WTC11 (cell line): ENCODE results near the gene CCDC154. TPM values are rescaled to one million over a fixed set of nuclear protein-coding genes. Genes with fewer than 3 reads are reported as not detected.

Experiments used
- ATAC-seq: fragments of 200-7000 bp; cut with Tn5 transposase; 2 replicates; pipeline ENCODE4 v1.10.0; 2021; ENCODE audit warnings: mild to moderate bottlenecking, moderate library complexity
- CTCF ChIA-PET: fragments of 300-600 bp; sonication (Branson Sonifier 250); formaldehyde crosslinking; loops from one replicate; lab custom pipeline; 2021; ENCODE audit warnings: antibody characterized with exemption; lab: Charles Lee
- POLR2A ChIA-PET: fragments of 350-600 bp; sonication (Branson Sonifier 250); formaldehyde crosslinking; loops from one replicate; lab custom pipeline; 2021; ENCODE audit warnings: antibody characterized with exemption; lab: Charles Lee
- DNase-seq: peaks from one replicate; pipeline ENCODE4 v3.0.0; 2021; ENCODE audit warnings: low spot score
- H3K27ac Mint-ChIP-seq: 2 replicates; pipeline ENCODE4 v1.8.0; 2021; ENCODE audit warnings: mixed read lengths
- H3K27me3 Mint-ChIP-seq: 2 replicates; pipeline ENCODE4 v1.8.0; 2021; ENCODE audit warnings: low read depth, mild to moderate bottlenecking, moderate library complexity, mixed read lengths
- H3K36me3 Mint-ChIP-seq: 2 replicates; pipeline ENCODE4 v1.8.0; 2021; ENCODE audit warnings: mixed read lengths
- H3K4me1 Mint-ChIP-seq: 2 replicates; pipeline ENCODE4 v1.8.0; 2022; ENCODE audit warnings: mixed read lengths
- H3K4me3 Mint-ChIP-seq: 2 replicates; pipeline ENCODE4 v1.8.0; 2021; ENCODE audit warnings: mild to moderate bottlenecking, moderate library complexity, mixed read lengths
- H3K9me3 Mint-ChIP-seq: 2 replicates; pipeline ENCODE4 v1.8.0; 2021; ENCODE audit warnings: mixed read lengths
- ATF1 ChIP-seq: sonication (generic); formaldehyde crosslinking; IDR thresholded peaks from 2 replicates; pipeline ENCODE4 v1.8.1; 2023; ENCODE audit warnings: mild to moderate bottlenecking, moderate library complexity, missing genetic modification reagents
- ATF2 ChIP-seq: sonication (generic); formaldehyde crosslinking; IDR thresholded peaks from 2 replicates; pipeline ENCODE4 v1.8.1; 2022; ENCODE audit warnings: low read depth, missing genetic modification reagents, borderline replicate concordance
- CREM ChIP-seq: sonication (generic); formaldehyde crosslinking; IDR thresholded peaks from 2 replicates; pipeline ENCODE4 v1.8.1; 2022; ENCODE audit warnings: mild to moderate bottlenecking, missing genetic modification reagents, moderate library complexity
- ELF4 ChIP-seq: sonication (generic); formaldehyde crosslinking; IDR thresholded peaks from 2 replicates; pipeline ENCODE4 v1.8.1; 2022; ENCODE audit warnings: low read depth, mild to moderate bottlenecking, moderate library complexity, missing genetic modification reagents
- ERG ChIP-seq: fragments of 250-450 bp; sonication (Bioruptor Pico); IDR thresholded peaks from 2 replicates; pipeline ENCODE4 v1.8.0; 2021; ENCODE audit warnings: mild to moderate bottlenecking
- FOXK1 ChIP-seq: sonication (generic); formaldehyde crosslinking; IDR thresholded peaks from 2 replicates; pipeline ENCODE4 v1.8.0; 2022; ENCODE audit warnings: mild to moderate bottlenecking, moderate library complexity, missing genetic modification reagents
- GTF2I ChIP-seq: fragments of 250-450 bp; sonication (Bioruptor Pico); conservative IDR thresholded peaks from 2 replicates; pipeline ENCODE4 v1.4.0; 2021; ENCODE audit warnings: mild to moderate bottlenecking
- JUN ChIP-seq: sonication (generic); formaldehyde crosslinking; IDR thresholded peaks from 2 replicates; pipeline ENCODE4 v1.8.0; 2023; ENCODE audit warnings: mild to moderate bottlenecking, missing genetic modification reagents
- KAT7 ChIP-seq: sonication (generic); formaldehyde crosslinking; IDR thresholded peaks from 2 replicates; pipeline ENCODE4 v1.8.1; 2023; ENCODE audit warnings: missing genetic modification reagents, mild to moderate bottlenecking, borderline replicate concordance
- MLX ChIP-seq: sonication (generic); formaldehyde crosslinking; IDR thresholded peaks from 2 replicates; pipeline ENCODE4 v1.8.1; 2023; ENCODE audit warnings: mild to moderate bottlenecking, missing genetic modification reagents, moderate library complexity
- NFE2L1 ChIP-seq: sonication (generic); formaldehyde crosslinking; IDR thresholded peaks from 2 replicates; pipeline ENCODE4 v1.8.1; 2023; ENCODE audit warnings: missing genetic modification reagents
- NR2C2 ChIP-seq: sonication (generic); formaldehyde crosslinking; IDR thresholded peaks from 2 replicates; pipeline ENCODE4 v1.8.0; 2022; ENCODE audit warnings: mild to moderate bottlenecking, missing genetic modification reagents
- PRRX2 ChIP-seq: fragments of 250-450 bp; sonication (Bioruptor Pico); IDR thresholded peaks from 2 replicates; pipeline ENCODE4 v1.8.0; 2021; ENCODE audit warnings: mild to moderate bottlenecking
- RELA ChIP-seq: sonication (generic); formaldehyde crosslinking; IDR thresholded peaks from 2 replicates; pipeline ENCODE4 v1.8.1; 2022; ENCODE audit warnings: missing genetic modification reagents, mild to moderate bottlenecking, borderline replicate concordance
- SMAD3 ChIP-seq: sonication (generic); formaldehyde crosslinking; IDR thresholded peaks from 2 replicates; pipeline ENCODE4 v1.8.0; 2022; ENCODE audit warnings: missing genetic modification reagents, mild to moderate bottlenecking, borderline replicate concordance
- USF2 ChIP-seq: sonication (generic); formaldehyde crosslinking; IDR thresholded peaks from 2 replicates; pipeline ENCODE4 v1.8.1; 2023; ENCODE audit warnings: mild to moderate bottlenecking, missing genetic modification reagents, moderate library complexity
- ZNF121 ChIP-seq: sonication (generic); formaldehyde crosslinking; IDR thresholded peaks from 2 replicates; pipeline ENCODE4 v1.8.0; 2023; ENCODE audit warnings: missing genetic modification reagents
- ZNF396 ChIP-seq: fragments of 250-450 bp; sonication (Bioruptor Pico); IDR thresholded peaks from 2 replicates; pipeline ENCODE4 v1.8.0; 2021; ENCODE audit warnings: mild to moderate bottlenecking, moderate library complexity, borderline replicate concordance
- total RNA-seq: library from RNA; stranded (reverse); gene quantifications from 3 replicates; pipeline ENCODE4 v1.2.3, GENCODE V29; 2021
- TF ChIP-seq, protein P1 (sequence below): fragments of 250-450 bp; sonication (Bioruptor Pico); IDR thresholded peaks from 2 replicates; pipeline ENCODE4 v1.9.0; 2021; ENCODE audit warnings: mild to moderate bottlenecking
- TF ChIP-seq, protein P2 (sequence below): fragments of 250-450 bp; sonication (Bioruptor Pico); IDR thresholded peaks from 2 replicates; pipeline ENCODE4 v2.1.2; 2022; ENCODE audit warnings: mild to moderate bottlenecking, moderate library complexity
- TF ChIP-seq, protein P3 (sequence below): sonication (generic); formaldehyde crosslinking; IDR thresholded peaks from 2 replicates; pipeline ENCODE4 v1.8.0; 2023; ENCODE audit warnings: mild to moderate bottlenecking, missing genetic modification reagents
- TF ChIP-seq, protein P4 (sequence below): sonication (generic); formaldehyde crosslinking; IDR thresholded peaks from 2 replicates; pipeline ENCODE4 v1.8.1; 2022; ENCODE audit warnings: low read depth, mild to moderate bottlenecking, moderate library complexity, missing genetic modification reagents, borderline replicate concordance

The CCDC154 gene
- total RNA-seq, 1 experiment from 2014 or later = 0.46 TPM

- no peak for TF ChIP-seq KAT7 (CRISPR knock-in tag)
- TF ChIP-seq, all 79 proteins: peak for 0
Measured at GRCh38 chr16:1403733-1404132, 40.6 kb downstream of the CCDC154 start (continued).

DNA sequence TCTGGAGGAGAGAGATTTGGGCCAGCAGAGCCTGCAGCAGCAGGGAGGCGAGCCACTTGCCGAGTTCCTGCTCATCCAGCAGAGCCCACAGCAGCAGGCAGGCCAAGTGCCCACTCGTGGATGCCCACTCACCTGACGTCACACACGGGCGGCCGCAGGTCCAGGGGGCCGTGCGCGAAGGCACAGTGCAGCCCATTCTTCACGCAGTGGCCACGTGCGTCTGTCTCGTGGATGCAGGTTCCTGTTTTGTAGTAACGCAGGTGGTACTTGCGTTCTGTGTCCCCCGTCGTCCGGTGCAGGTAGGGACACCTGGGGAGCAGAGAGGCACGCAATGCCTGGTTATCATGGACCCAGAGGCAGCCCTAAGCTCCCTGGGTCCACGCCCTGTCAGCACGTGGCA lies 41.3 kb downstream of the CCDC154 start:
- ChIA-PET POLR2A (no interaction called here), CTCF (no interaction called here)
- H3K27ac Mint-ChIP-seq = no peak overlapping the region; the same call in 1 of the 2 replicates
- DNase-seq (no peak), ATAC-seq (no peak)
- H3K27me3 Mint-ChIP-seq = no peaks in the 10 kb centered on the region
- peaks cover 11% of the 10 kb centered on the region; the same call in 1 of the 2 replicates for H3K36me3 Mint-ChIP-seq
- H3K4me3 Mint-ChIP-seq = no peak overlapping the region
- TF ChIP-seq, protein P1, sequence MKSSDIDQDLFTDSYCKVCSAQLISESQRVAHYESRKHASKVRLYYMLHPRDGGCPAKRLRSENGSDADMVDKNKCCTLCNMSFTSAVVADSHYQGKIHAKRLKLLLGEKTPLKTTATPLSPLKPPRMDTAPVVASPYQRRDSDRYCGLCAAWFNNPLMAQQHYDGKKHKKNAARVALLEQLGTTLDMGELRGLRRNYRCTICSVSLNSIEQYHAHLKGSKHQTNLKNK (CRISPR knock-in tag) = no peak
- TF ChIP-seq, protein P2, sequence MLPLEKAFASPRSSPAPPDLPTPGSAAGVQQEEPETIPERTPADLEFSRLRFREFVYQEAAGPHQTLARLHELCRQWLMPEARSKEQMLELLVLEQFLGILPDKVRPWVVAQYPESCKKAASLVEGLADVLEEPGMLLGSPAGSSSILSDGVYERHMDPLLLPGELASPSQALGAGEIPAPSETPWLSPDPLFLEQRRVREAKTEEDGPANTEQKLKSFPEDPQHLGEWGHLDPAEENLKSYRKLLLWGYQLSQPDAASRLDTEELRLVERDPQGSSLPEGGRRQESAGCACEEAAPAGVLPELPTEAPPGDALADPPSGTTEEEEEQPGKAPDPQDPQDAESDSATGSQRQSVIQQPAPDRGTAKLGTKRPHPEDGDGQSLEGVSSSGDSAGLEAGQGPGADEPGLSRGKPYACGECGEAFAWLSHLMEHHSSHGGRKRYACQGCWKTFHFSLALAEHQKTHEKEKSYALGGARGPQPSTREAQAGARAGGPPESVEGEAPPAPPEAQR = no peak
- TF ChIP-seq SMAD3 = no peak
- TF ChIP-seq ZNF396 (CRISPR knock-in tag) = no peak
- no peak for TF ChIP-seq USF2 (CRISPR knock-in tag)
- TF ChIP-seq ELF4 (CRISPR knock-in tag) = no peak
- TF ChIP-seq MLX (CRISPR knock-in tag) = no peak
- no peak for TF ChIP-seq KAT7 (CRISPR knock-in tag)
- TF ChIP-seq NFE2L1 (CRISPR knock-in tag) = no peak
- TF ChIP-seq, protein P3, sequence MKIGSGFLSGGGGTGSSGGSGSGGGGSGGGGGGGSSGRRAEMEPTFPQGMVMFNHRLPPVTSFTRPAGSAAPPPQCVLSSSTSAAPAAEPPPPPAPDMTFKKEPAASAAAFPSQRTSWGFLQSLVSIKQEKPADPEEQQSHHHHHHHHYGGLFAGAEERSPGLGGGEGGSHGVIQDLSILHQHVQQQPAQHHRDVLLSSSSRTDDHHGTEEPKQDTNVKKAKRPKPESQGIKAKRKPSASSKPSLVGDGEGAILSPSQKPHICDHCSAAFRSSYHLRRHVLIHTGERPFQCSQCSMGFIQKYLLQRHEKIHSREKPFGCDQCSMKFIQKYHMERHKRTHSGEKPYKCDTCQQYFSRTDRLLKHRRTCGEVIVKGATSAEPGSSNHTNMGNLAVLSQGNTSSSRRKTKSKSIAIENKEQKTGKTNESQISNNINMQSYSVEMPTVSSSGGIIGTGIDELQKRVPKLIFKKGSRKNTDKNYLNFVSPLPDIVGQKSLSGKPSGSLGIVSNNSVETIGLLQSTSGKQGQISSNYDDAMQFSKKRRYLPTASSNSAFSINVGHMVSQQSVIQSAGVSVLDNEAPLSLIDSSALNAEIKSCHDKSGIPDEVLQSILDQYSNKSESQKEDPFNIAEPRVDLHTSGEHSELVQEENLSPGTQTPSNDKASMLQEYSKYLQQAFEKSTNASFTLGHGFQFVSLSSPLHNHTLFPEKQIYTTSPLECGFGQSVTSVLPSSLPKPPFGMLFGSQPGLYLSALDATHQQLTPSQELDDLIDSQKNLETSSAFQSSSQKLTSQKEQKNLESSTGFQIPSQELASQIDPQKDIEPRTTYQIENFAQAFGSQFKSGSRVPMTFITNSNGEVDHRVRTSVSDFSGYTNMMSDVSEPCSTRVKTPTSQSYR (CRISPR knock-in tag) = no peak
- TF ChIP-seq JUN (CRISPR knock-in tag) = no peak
- no peak for TF ChIP-seq GTF2I (CRISPR knock-in tag)
- TF ChIP-seq, protein P4, sequence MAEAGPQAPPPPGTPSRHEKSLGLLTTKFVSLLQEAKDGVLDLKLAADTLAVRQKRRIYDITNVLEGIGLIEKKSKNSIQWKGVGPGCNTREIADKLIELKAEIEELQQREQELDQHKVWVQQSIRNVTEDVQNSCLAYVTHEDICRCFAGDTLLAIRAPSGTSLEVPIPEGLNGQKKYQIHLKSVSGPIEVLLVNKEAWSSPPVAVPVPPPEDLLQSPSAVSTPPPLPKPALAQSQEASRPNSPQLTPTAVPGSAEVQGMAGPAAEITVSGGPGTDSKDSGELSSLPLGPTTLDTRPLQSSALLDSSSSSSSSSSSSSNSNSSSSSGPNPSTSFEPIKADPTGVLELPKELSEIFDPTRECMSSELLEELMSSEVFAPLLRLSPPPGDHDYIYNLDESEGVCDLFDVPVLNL (CRISPR knock-in tag) = no peak
- no peaks in the 10 kb centered on the region for H3K9me3 Mint-ChIP-seq
- H3K4me1 Mint-ChIP-seq = no peaks in the 10 kb centered on the region

- ChIA-PET CTCF (no interaction called here), POLR2A (no interaction called here)
- H3K27me3 Mint-ChIP-seq = no peaks in the 10 kb centered on the region
- H3K36me3 Mint-ChIP-seq = peaks cover 11% of the 10 kb centered on the region; the same call in 1 of the 2 replicates
- H3K4me3 Mint-ChIP-seq = no peak overlapping the region
- no peaks in the 10 kb centered on the region for H3K9me3 Mint-ChIP-seq
- ATAC-seq (no peak), DNase-seq (no peak)
- no peaks in the 10 kb centered on the region for H3K4me1 Mint-ChIP-seq
- H3K27ac Mint-ChIP-seq = no peak overlapping the region
- TF ChIP-seq ATF1 (CRISPR knock-in tag) (no peak), PRRX2 (no peak), CREM (CRISPR knock-in tag) (no peak), USF2 (CRISPR knock-in tag) (no peak), MLX (CRISPR knock-in tag) (no peak), ATF2 (CRISPR knock-in tag) (no peak), RELA (CRISPR knock-in tag) (no peak), FOXK1 (CRISPR knock-in tag) (no peak), NR2C2 (CRISPR knock-in tag) (no peak), ERG (no peak), ZNF121 (CRISPR knock-in tag) (no peak)
Measured at GRCh38 chr16:1401758-1402154, 42.6 kb downstream of the CCDC154 start.
